Central memory CD8-positive, alpha-beta T cell (primary cell): ENCODE data around the gene LAMC2.

Source experiments
- ATAC-seq: fragments of 150-1000 bp; cut with Tn5 transposase; replicated peaks from 2 replicates; pipeline ENCODE4 v1.10.0; 2022; ENCODE audit warnings: mild to moderate bottlenecking, moderate FRiP score, moderate number of reproducible peaks; ENCODE audit not compliant: poor library complexity, severe bottlenecking; ENCODE audit errors: extremely low read depth
- DNase-seq, 2 donors: peaks; one replicate each; pipeline ENCODE4 v3.0.0; 2021; ENCODE audit warnings: low spot score in 2 of 2
- H3K27ac Mint-ChIP-seq: one replicate; pipeline ENCODE4 v1.8.0; 2022; ENCODE audit warnings: low read depth, mild to moderate bottlenecking, moderate library complexity, mixed read lengths
- H3K27me3 Mint-ChIP-seq: one replicate; pipeline ENCODE4 v1.8.0; 2022; ENCODE audit warnings: mixed read lengths
- H3K36me3 Mint-ChIP-seq: one replicate; pipeline ENCODE4 v1.8.0; 2022; ENCODE audit warnings: mild to moderate bottlenecking, moderate library complexity, mixed read lengths; ENCODE audit not compliant: insufficient read depth
- H3K4me1 Mint-ChIP-seq: one replicate; pipeline ENCODE4 v1.8.0; 2022; ENCODE audit warnings: mixed read lengths
- H3K4me3 Mint-ChIP-seq: one replicate; pipeline ENCODE4 v1.8.0; 2022; ENCODE audit warnings: mild to moderate bottlenecking, moderate library complexity, mixed read lengths
- H3K9me3 Mint-ChIP-seq: one replicate; pipeline ENCODE4 v1.8.0; 2022; ENCODE audit warnings: mixed read lengths

The LAMC2 gene

GRCh38 chr1:183247066-183247465 is 61.0 kb downstream of the LAMC2 start:
- DNase-seq (no peak), ATAC-seq (no peak)
- H3K27ac Mint-ChIP-seq: no peak overlapping the region
- no peaks in the 10 kb centered on the region for H3K9me3 Mint-ChIP-seq
- no peaks in the 10 kb centered on the region for H3K4me1 Mint-ChIP-seq
- peaks cover 68% of the 10 kb centered on the region for H3K27me3 Mint-ChIP-seq
- no peak overlapping the region for H3K4me3 Mint-ChIP-seq
- no peaks in the 10 kb centered on the region for H3K36me3 Mint-ChIP-seq

GRCh38 chr1:183247484-183247883 is 61.4 kb downstream of the LAMC2 start:
- H3K9me3 Mint-ChIP-seq: no peaks in the 10 kb centered on the region
- no peak for DNase-seq
- H3K4me1 Mint-ChIP-seq: no peaks in the 10 kb centered on the region
- peaks cover 65% of the 10 kb centered on the region for H3K27me3 Mint-ChIP-seq
- no peaks in the 10 kb centered on the region for H3K36me3 Mint-ChIP-seq
- no peak for ATAC-seq
- H3K27ac Mint-ChIP-seq: no peak overlapping the region
- no peak overlapping the region for H3K4me3 Mint-ChIP-seq

GRCh38 chr1:183247931-183248330 is 61.9 kb downstream of the LAMC2 start:
- DNase-seq (no peak), ATAC-seq (no peak)
- H3K36me3 Mint-ChIP-seq: no peaks in the 10 kb centered on the region

GRCh38 chr1:183248989-183249691 is 63.1 kb downstream of the LAMC2 start:
- Mint-ChIP-seq H3K27ac (no peak overlapping the region), H3K9me3 (no peaks in the 10 kb centered on the region), H3K27me3 (peaks cover 50% of the 10 kb centered on the region), H3K36me3 (no peaks in the 10 kb centered on the region), H3K4me3 (no peak overlapping the region), H3K4me1 (no peaks in the 10 kb centered on the region)
- ATAC-seq: no peak
- no peak for DNase-seq

More at GRCh38 chr1:183247931-183248330, 61.9 kb downstream of the LAMC2 start:
- Mint-ChIP-seq H3K27ac (no peak overlapping the region), H3K4me1 (no peaks in the 10 kb centered on the region), H3K27me3 (peaks cover 60% of the 10 kb centered on the region), H3K4me3 (no peak overlapping the region), H3K9me3 (no peaks in the 10 kb centered on the region)

- no peaks in the 10 kb centered on the region for H3K36me3 Mint-ChIP-seq
- DNase-seq (no peak), ATAC-seq (no peak)
- no peak overlapping the region for H3K27ac Mint-ChIP-seq
- peaks cover 50% of the 10 kb centered on the region for H3K27me3 Mint-ChIP-seq
- no peaks in the 10 kb centered on the region for H3K4me1 Mint-ChIP-seq
- H3K9me3 Mint-ChIP-seq: no peaks in the 10 kb centered on the region
- H3K4me3 Mint-ChIP-seq: no peak overlapping the region
These were observed 63.9 kb downstream of the LAMC2 start for GRCh38 chr1:183249941-183250452.

GRCh38 chr1:183251101-183251958 is 65.3 kb downstream of the LAMC2 start:
- Mint-ChIP-seq H3K27me3 (peaks cover 38% of the 10 kb centered on the region), H3K36me3 (no peaks in the 10 kb centered on the region), H3K9me3 (no peaks in the 10 kb centered on the region)

GRCh38 chr1:183251959-183252450 is 65.9 kb downstream of the LAMC2 start:
- ATAC-seq: no peak
- no peaks in the 10 kb centered on the region for H3K36me3 Mint-ChIP-seq
- no peaks in the 10 kb centered on the region for H3K4me1 Mint-ChIP-seq
- no peak for DNase-seq
- no peak overlapping the region for H3K4me3 Mint-ChIP-seq
- no peak overlapping the region for H3K27ac Mint-ChIP-seq
- peaks cover 34% of the 10 kb centered on the region for H3K27me3 Mint-ChIP-seq
- H3K9me3 Mint-ChIP-seq: no peaks in the 10 kb centered on the region

More at GRCh38 chr1:183251101-183251958, 65.3 kb downstream of the LAMC2 start:
- DNase-seq (no peak), ATAC-seq (no peak)
- H3K27ac Mint-ChIP-seq: no peak overlapping the region
- no peaks in the 10 kb centered on the region for H3K4me1 Mint-ChIP-seq
- no peak overlapping the region for H3K4me3 Mint-ChIP-seq

- ATAC-seq (no peak), DNase-seq (no peak)
- peaks cover 50% of the 10 kb centered on the region for H3K27me3 Mint-ChIP-seq
- no peaks in the 10 kb centered on the region for H3K9me3 Mint-ChIP-seq
- no peak overlapping the region for H3K4me3 Mint-ChIP-seq
- no peak overlapping the region for H3K27ac Mint-ChIP-seq
- H3K4me1 Mint-ChIP-seq: no peaks in the 10 kb centered on the region
- no peaks in the 10 kb centered on the region for H3K36me3 Mint-ChIP-seq
These were observed 69.0 kb downstream of the LAMC2 start for GRCh38 chr1:183255073-183255472.

GRCh38 chr1:183259924-183260323 is 73.9 kb downstream of the LAMC2 start:
- Mint-ChIP-seq H3K4me1 (no peaks in the 10 kb centered on the region), H3K4me3 (no peak overlapping the region), H3K9me3 (no peaks in the 10 kb centered on the region), H3K36me3 (no peaks in the 10 kb centered on the region), H3K27ac (no peak overlapping the region), H3K27me3 (peaks cover 56% of the 10 kb centered on the region)
- DNase-seq (no peak), ATAC-seq (no peak)

GRCh38 chr1:183262628-183263200 is 76.7 kb downstream of the LAMC2 start:
- no peaks in the 10 kb centered on the region for H3K4me1 Mint-ChIP-seq
- peaks cover 78% of the 10 kb centered on the region for H3K27me3 Mint-ChIP-seq
- no peaks in the 10 kb centered on the region for H3K9me3 Mint-ChIP-seq
- H3K27ac Mint-ChIP-seq: no peak overlapping the region
- H3K4me3 Mint-ChIP-seq: no peak overlapping the region
- H3K36me3 Mint-ChIP-seq: no peaks in the 10 kb centered on the region
- no peak for ATAC-seq
- DNase-seq: no peak

GRCh38 chr1:183263886-183264602 is 78.0 kb downstream of the LAMC2 start:
- H3K36me3 Mint-ChIP-seq: no peaks in the 10 kb centered on the region
- H3K4me1 Mint-ChIP-seq: no peaks in the 10 kb centered on the region
- H3K9me3 Mint-ChIP-seq: no peaks in the 10 kb centered on the region
- H3K27ac Mint-ChIP-seq: no peak overlapping the region
- DNase-seq (no peak), ATAC-seq (no peak)
- peaks cover 72% of the 10 kb centered on the region for H3K27me3 Mint-ChIP-seq
- H3K4me3 Mint-ChIP-seq: no peak overlapping the region
